ENCODE results near the gene HMCN1. TPM values are rescaled to one million over a fixed set of nuclear protein-coding genes. Genes with fewer than 3 reads are reported as not detected.

HMCN1 gene
- total and polyA plus RNA-seq, 2 experiments from 2014 or later = 1.6 to 8.7 TPM

- H3K4me1 Mint-ChIP-seq = no peaks in the 10 kb centered on the region
- H3K27ac ChIP-seq (ENCODE audit: low read depth) = no peak overlapping the region
- H3K36me3 ChIP-seq (ENCODE audit: insufficient read depth) = no peaks in the 10 kb centered on the region
Measured at GRCh38 chr1:186079084-186079684, 345.0 kb downstream of the HMCN1 start.

More at GRCh38 chr1:186079084-186079684, 345.0 kb downstream of the HMCN1 start:
- no peak overlapping the region for H3K4me3 Mint-ChIP-seq
- H3K27me3 Mint-ChIP-seq (ENCODE audit: insufficient read depth, low read depth, poor library complexity) = no peaks in the 10 kb centered on the region
- Histone ChIP-seq H3F3A (replicated peaks; ENCODE audit: low read depth) (no peaks in the 10 kb centered on the region), H3K4me3 (no peak overlapping the region), H2AFZ (no peak overlapping the region), H4K20me1 (replicated peaks; ENCODE audit: insufficient read depth) (no peaks in the 10 kb centered on the region), H3K79me2 (replicated peaks; ENCODE audit: insufficient read depth) (no peaks in the 10 kb centered on the region), H3K9me2 (ENCODE audit: insufficient read depth) (no peaks in the 10 kb centered on the region), H3K4me1 (ENCODE audit: insufficient read depth) (no peaks in the 10 kb centered on the region), H3K27me3 (ENCODE audit: insufficient read depth) (no peaks in the 10 kb centered on the region), H3K4me2 (no peak overlapping the region)
- H3K36me3 Mint-ChIP-seq (ENCODE audit: low read depth) = no peaks in the 10 kb centered on the region
- H3K9me3 Mint-ChIP-seq = no peaks in the 10 kb centered on the region
- DNase-seq (ENCODE audit: low spot score) (no peak), ATAC-seq (peak; percentile 37; the same call in 1 of the 3 replicates)
- H3K27ac Mint-ChIP-seq = peak overlapping the region; percentile 13; the same call in 1 of the 2 replicates
- TF ChIP-seq ETS1 (IDR thresholded peaks at IDR 0.05) = no peak
- TF ChIP-seq JUNB (IDR thresholded peaks at IDR 0.05; ENCODE audit: unreplicated experiment) = no peak
- TF ChIP-seq REST (IDR thresholded peaks at IDR 0.05; ENCODE audit: unreplicated experiment) = no peak
- TF ChIP-seq ZNF331 (CRISPR knock-in tag; IDR thresholded peaks at IDR 0.05; ENCODE audit: low read depth) = no peak
- TF ChIP-seq EZH2phosphoT487 (IDR thresholded peaks at IDR 0.05; ENCODE audit: unreplicated experiment) = no peak
- no peak for TF ChIP-seq POLR2AphosphoS5 (IDR thresholded peaks at IDR 0.05; ENCODE audit: low read depth)
- TF ChIP-seq, protein P1, sequence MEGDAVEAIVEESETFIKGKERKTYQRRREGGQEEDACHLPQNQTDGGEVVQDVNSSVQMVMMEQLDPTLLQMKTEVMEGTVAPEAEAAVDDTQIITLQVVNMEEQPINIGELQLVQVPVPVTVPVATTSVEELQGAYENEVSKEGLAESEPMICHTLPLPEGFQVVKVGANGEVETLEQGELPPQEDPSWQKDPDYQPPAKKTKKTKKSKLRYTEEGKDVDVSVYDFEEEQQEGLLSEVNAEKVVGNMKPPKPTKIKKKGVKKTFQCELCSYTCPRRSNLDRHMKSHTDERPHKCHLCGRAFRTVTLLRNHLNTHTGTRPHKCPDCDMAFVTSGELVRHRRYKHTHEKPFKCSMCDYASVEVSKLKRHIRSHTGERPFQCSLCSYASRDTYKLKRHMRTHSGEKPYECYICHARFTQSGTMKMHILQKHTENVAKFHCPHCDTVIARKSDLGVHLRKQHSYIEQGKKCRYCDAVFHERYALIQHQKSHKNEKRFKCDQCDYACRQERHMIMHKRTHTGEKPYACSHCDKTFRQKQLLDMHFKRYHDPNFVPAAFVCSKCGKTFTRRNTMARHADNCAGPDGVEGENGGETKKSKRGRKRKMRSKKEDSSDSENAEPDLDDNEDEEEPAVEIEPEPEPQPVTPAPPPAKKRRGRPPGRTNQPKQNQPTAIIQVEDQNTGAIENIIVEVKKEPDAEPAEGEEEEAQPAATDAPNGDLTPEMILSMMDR (conservative IDR thresholded peaks at IDR 0.05; ENCODE audit: low read depth in 2 of 2) = no peak
- TF ChIP-seq ZNF462 (CRISPR knock-in tag; IDR thresholded peaks at IDR 0.05) = no peak
- no peak for TF ChIP-seq CREB1 (CRISPR knock-in tag; IDR thresholded peaks at IDR 0.05; ENCODE audit: low read depth)
- TF ChIP-seq STAT1 (IDR thresholded peaks at IDR 0.05; ENCODE audit: unreplicated experiment) = no peak
- TF ChIP-seq EZH2 (IDR thresholded peaks at IDR 0.05; ENCODE audit: low read depth, unreplicated experiment) = no peak
- TF ChIP-seq ZNF114 (CRISPR knock-in tag; IDR thresholded peaks at IDR 0.05) = no peak
- TF ChIP-seq NANOG (IDR thresholded peaks at IDR 0.05; ENCODE audit: borderline replicate concordance) = no peak
